ENCODE results near the gene TMPRSS13. TPM values are rescaled to one million over a fixed set of nuclear protein-coding genes. Genes with fewer than 3 reads are reported as not detected.
A peak's percentile ranks its signal among the peaks of the same experiment; 100 is the strongest.

The TMPRSS13 gene
- total RNA-seq, 1 experiment from 2014 or later = 0.50 TPM

GRCh38 chr11:117875382-117876058, 53.7 kb downstream of the TMPRSS13 start:
- H3K4me2 ChIP-seq (ENCODE audit: insufficient read depth, insufficient read length, low read length) = peak overlapping the region; percentile 80
- DNase-seq = no peak
- no peak overlapping the region for H2BK5ac ChIP-seq (ENCODE audit: insufficient read length, low read length)
- H4K5ac ChIP-seq (ENCODE audit: insufficient read length, low read depth, low read length) = no peak overlapping the region
- H3K4me1 Mint-ChIP-seq = peaks cover 47 to 63% of the 10 kb centered on the region in 2 experiments
- H4K91ac ChIP-seq (ENCODE audit: insufficient read length, low read depth, low read length) = no peak overlapping the region
- no peak overlapping the region for H2AFZ ChIP-seq (ENCODE audit: low read length)
- peaks cover 6% of the 10 kb centered on the region; the same call in 1 of the 2 replicates for H3K4me1 ChIP-seq (ENCODE audit: insufficient read depth, low read length)
- H2BK120ac ChIP-seq (ENCODE audit: low read depth, low read length, poor library complexity, severe bottlenecking) = no peak overlapping the region
- H3K9me3 ChIP-seq (ENCODE audit: control insufficient read depth, low read depth, low read length) = no peaks in the 10 kb centered on the region
- peak overlapping the region; percentile 80 to 97 for H3K4me3 Mint-ChIP-seq
- no peak overlapping the region for H2AK5ac ChIP-seq (ENCODE audit: insufficient read length, low read length)
- no peak for TF ChIP-seq CTCF (conservative IDR thresholded peaks at IDR 0.05)
- no peak overlapping the region for H3K27ac ChIP-seq (ENCODE audit: insufficient read length, low read depth, low read length)
- no peak overlapping the region for H3K4ac ChIP-seq (ENCODE audit: low read depth, low read length)
- H2BK12ac ChIP-seq (ENCODE audit: insufficient read length, low read depth, low read length) = no peak overlapping the region
- peaks cover 83% of the 10 kb centered on the region for H3K27me3 Mint-ChIP-seq (ENCODE audit: low read depth)
- no peaks in the 10 kb centered on the region for H3K9me3 Mint-ChIP-seq
- H3T11ph ChIP-seq (ENCODE audit: low read length) = no peak overlapping the region
- H3K27ac Mint-ChIP-seq = no peak overlapping the region
- H3K36me3 Mint-ChIP-seq (ENCODE audit: insufficient read depth in 1 of 3, low read depth in 3 of 3) = peaks cover 0 to 3% (median 2%) of the 10 kb centered on the region in 3 experiments; a peak in 1 of 7 replicates
- H3K79me1 ChIP-seq (ENCODE audit: insufficient read depth, low read depth, low read length, poor library complexity, severe bottlenecking) = no peaks in the 10 kb centered on the region
- no peak overlapping the region for H3K23ac ChIP-seq (ENCODE audit: insufficient read length, low read depth, low read length)
- H3K9ac ChIP-seq (ENCODE audit: extremely low read depth, insufficient read length, low read length) = peak overlapping the region; percentile 28
- no peak overlapping the region for H2BK20ac ChIP-seq (ENCODE audit: low read depth, low read length, poor library complexity, severe bottlenecking)
- no peak overlapping the region for H2BK15ac ChIP-seq (ENCODE audit: low read depth, low read length)
- no peak overlapping the region for H4K8ac ChIP-seq (replicated peaks; ENCODE audit: insufficient read length, low read depth, low read length)
- no peak overlapping the region for H3K56ac ChIP-seq (ENCODE audit: insufficient read length, low read depth, low read length)
- WGBS (ENCODE audit: extremely low coverage, insufficient read length, low lambda C conversion rate) = no CpG with 5 or more reads among the region's 20 CpGs
- H3K14ac ChIP-seq (ENCODE audit: insufficient read depth, low read length) = peak overlapping the region; percentile 27
- H3K18ac ChIP-seq (ENCODE audit: insufficient read length, low read depth, low read length) = no peak overlapping the region
- H3K23me2 ChIP-seq (ENCODE audit: insufficient read length, low read depth, low read length, poor library complexity, severe bottlenecking) = peaks cover 19% of the 10 kb centered on the region
- H3K79me2 ChIP-seq (ENCODE audit: insufficient read depth, low read length) = no peaks in the 10 kb centered on the region
- H4K20me1 ChIP-seq (ENCODE audit: control insufficient read depth, insufficient read depth, insufficient read length) = no peaks in the 10 kb centered on the region
- no peaks in the 10 kb centered on the region; the same call in 1 of the 2 replicates for H3K27me3 ChIP-seq (ENCODE audit: insufficient read depth, low read length)
